Prostate gland (tissue), 2 donors: Measurements from ENCODE around the gene FAM193B.

Source experiments
- CTCF ChIP-seq, 4 experiments: fragments of 200-600 bp in 2 of 4; fragments of 450-650 bp in 2 of 4; sonication (generic) in 2 of 4; IDR thresholded peaks; 1 replicate in 3 of 4; 2 replicates in 1 of 4; pipeline ENCODE4 v1.5.1; 2016 to 2019; ENCODE audit warnings: antibody characterized with exemption in 4 of 4, mild to moderate bottlenecking in 2 of 4, moderate library complexity in 2 of 4
- POLR2AphosphoS5 ChIP-seq: sonication (generic); formaldehyde crosslinking; IDR thresholded peaks from one replicate; pipeline ENCODE4 v1.6.1; 2017; ENCODE audit warnings: antibody characterized with exemption

GRCh38 chr5:177545487-177546257 is 8.7 kb downstream of the FAM193B start:
- TF ChIP-seq POLR2AphosphoS5 (no peak), CTCF (IDR thresholded peaks at IDR 0.05) (no peak)
